Bronchial epithelial cell (primary cell): ENCODE data around the gene CDK18. TPM values are rescaled to one million over a fixed set of nuclear protein-coding genes. Genes with fewer than 3 reads are reported as not detected.
A peak's percentile ranks its signal among the peaks of the same experiment; 100 is the strongest.

Experiments
- DNase-seq: peaks from one replicate; pipeline ENCODE4 v3.0.0-alpha.2; 2010; ENCODE audit warnings: low read depth
- FAIRE-seq: peaks from 2 replicates; lab custom pipeline; 2011; peaks lifted over from hg19 to GRCh38; lab: Jason Lieb, UNC
- H3K27me3 ChIP-seq: 2 replicates; pipeline ENCODE4 v1.5.1; 2011; ENCODE audit warnings: low read length; ENCODE audit not compliant: control insufficient read depth, insufficient read depth
- H3K36me3 ChIP-seq: 2 replicates; pipeline ENCODE4 v1.5.1; 2011; ENCODE audit warnings: low read length; ENCODE audit not compliant: control insufficient read depth, insufficient read depth
- H3K4me3 ChIP-seq: 2 replicates; pipeline ENCODE4 v1.5.1; 2011; ENCODE audit warnings: mild to moderate bottlenecking, low read depth, low read length, control low read depth
- total RNA-seq: library from RNA; depleted of rRNA; stranded (reverse); fragments of >200 nt; gene quantifications from 2 replicates; pipeline ENCODE4 v1.2.1, GENCODE V29; 2014
- TF ChIP-seq, protein P1 (sequence below): IDR thresholded peaks from 2 replicates; pipeline ENCODE4 v1.5.1; 2011; ENCODE audit warnings: mild to moderate bottlenecking, moderate library complexity, low read length, control low read depth, inconsistent platforms; ENCODE audit not compliant: insufficient read depth, severe bottlenecking

Gene CDK18
- total RNA-seq, 1 donor from 2014 or later: 1.8 TPM

DNA sequence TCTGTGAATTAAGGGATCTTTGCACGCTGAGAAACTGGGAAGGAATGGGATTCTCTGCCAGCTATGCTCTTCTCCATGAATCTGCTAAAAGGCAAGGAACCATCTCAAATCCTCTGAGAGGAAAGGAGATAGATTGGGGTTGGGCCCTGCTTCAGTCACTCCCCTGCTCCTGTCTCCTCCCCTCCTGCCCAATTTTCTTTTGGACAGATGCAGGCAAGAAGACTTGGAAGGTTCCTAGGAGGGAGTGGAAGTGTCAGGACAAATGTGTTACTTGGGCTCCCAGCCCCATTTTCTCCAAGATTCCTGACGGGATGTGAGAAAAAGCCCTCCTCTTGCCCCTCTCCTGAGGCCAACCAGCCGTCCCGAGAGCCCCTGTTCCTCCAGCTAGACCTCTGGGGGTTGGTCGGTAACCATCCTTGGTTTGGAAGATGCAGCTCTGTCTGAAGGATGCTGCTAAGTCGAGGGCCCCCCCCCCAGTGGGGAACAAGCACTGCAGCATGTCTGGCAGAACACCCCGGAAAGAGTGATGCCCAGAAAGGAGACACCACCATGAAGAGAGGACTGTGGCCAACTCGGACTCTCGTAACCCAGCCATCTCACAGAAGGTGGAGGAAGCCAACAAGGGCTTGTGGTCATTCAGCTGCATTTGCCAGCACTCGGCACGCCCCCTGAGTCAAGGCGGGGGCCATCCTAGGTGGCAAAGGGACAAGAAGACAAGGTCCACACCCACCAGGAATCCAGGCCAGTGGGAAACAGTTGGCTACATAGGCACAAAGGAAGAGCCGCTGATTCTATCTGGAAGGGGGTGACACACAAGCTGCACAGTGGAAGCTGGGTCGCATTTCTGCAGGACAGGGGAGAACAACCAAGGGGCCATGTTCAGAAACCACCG, 43.7 kb downstream of the CDK18 start:
- FAIRE-seq: no peak
- TF ChIP-seq, protein P1, sequence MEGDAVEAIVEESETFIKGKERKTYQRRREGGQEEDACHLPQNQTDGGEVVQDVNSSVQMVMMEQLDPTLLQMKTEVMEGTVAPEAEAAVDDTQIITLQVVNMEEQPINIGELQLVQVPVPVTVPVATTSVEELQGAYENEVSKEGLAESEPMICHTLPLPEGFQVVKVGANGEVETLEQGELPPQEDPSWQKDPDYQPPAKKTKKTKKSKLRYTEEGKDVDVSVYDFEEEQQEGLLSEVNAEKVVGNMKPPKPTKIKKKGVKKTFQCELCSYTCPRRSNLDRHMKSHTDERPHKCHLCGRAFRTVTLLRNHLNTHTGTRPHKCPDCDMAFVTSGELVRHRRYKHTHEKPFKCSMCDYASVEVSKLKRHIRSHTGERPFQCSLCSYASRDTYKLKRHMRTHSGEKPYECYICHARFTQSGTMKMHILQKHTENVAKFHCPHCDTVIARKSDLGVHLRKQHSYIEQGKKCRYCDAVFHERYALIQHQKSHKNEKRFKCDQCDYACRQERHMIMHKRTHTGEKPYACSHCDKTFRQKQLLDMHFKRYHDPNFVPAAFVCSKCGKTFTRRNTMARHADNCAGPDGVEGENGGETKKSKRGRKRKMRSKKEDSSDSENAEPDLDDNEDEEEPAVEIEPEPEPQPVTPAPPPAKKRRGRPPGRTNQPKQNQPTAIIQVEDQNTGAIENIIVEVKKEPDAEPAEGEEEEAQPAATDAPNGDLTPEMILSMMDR: no peak
- no peaks in the 10 kb centered on the region for H3K27me3 ChIP-seq
- no peaks in the 10 kb centered on the region for H3K36me3 ChIP-seq
- H3K4me3 ChIP-seq: no peak overlapping the region
- no peak for DNase-seq

DNA sequence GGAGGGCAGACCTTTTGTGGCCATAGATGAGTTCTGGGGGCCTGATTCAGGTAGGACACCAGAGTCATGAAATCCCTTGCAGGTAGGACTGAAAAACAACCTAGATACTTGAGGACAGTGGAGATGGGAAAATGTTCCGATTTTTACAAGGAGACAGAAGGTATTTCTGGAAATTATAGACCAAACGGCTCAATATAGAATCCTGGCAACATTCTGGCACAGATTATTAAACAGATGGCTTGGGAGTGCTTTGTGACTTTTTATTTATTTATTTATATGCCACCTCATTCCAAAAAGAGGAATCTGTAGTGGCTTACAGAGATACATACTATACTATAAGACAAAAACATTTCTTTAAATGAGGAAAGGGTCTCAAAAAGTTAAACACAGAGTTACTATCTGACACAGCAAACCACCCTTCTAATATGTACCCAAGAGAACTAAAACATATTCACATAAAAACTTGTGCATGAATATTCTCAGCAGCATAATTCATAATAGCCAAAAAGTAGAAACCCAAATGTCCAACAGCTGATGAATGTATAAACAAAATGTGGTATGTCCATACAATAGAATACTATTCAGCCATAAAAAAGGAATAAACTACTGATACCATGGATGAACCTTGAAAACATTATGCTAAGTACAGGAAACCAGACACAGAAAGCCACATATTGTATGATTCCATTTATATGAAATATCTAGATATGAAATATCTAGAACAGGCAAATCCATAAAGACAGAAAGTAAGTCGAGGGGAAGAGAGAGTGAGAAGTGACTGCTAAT, 49.8 kb downstream of the CDK18 start:
- Histone ChIP-seq H3K36me3 (no peaks in the 10 kb centered on the region), H3K4me3 (no peak overlapping the region), H3K27me3 (no peaks in the 10 kb centered on the region)
- DNase-seq (no peak), FAIRE-seq (no peak)
- TF ChIP-seq, protein P1: no peak

DNA sequence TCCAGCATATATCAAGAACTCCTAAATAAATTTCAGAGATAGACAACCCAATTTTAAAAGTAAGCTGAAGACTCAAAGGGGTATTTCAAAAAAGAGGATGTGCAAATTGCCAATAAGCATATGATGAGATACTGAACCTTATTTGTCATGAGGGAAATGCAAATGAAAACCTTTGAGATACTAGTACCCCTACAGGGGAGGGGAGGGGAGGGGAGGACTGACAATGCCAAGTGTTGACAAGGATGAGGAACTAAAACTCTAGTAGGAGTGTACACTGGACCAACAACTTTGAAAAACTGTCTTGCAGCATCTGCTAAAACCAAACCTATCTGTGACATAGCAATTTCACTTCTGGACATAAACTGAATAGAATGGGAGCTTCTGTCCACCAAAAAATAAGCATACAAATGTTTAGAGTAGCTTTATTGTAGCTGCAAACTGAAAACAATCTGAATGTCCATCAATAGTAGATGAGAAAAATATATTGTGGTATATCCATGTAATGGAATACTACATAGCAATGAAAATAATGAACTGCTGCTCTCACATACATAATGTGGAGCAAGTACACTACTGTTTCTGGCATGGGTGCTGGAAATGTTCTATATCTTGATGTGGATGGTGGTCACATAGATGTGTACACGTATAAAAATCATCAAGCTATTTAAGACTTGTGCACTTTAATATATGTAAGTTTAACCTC, 57.2 kb downstream of the CDK18 start:
- DNase-seq (no peak), FAIRE-seq (no peak)
- TF ChIP-seq, protein P1: no peak

DNA sequence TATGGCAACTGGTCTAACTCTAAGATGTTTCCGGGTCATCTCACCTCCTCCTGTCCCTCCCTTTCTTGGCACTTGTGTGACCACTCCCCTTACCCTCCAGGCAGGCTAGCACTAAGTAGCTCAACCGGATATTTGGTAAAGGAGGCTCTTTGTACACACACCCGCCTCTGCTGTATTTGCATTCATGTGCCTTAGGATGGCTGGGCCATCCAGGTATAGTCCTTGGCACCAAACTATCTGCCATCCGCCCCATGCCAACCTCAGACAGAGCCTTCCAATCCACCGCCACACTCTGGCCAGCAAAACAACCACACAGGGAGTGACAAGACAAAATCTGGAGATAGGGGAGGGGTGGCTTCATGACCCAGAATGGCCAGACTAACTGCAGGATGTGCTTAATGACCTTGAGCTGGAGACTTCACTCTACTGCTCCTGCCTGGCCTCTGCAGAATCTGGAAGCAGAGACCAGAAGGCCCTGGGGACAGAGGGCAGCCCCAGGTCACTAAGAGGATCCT, 59.5 kb downstream of the CDK18 start:
- no peak for FAIRE-seq
- Histone ChIP-seq H3K36me3 (no peaks in the 10 kb centered on the region), H3K4me3 (no peak overlapping the region), H3K27me3 (peaks cover 20% of the 10 kb centered on the region)
- peak; percentile 36 for DNase-seq
- TF ChIP-seq, protein P1: no peak

More for the DNA sequence above, 57.2 kb downstream of the CDK18 start:
- Histone ChIP-seq H3K4me3 (no peak overlapping the region), H3K27me3 (peaks cover 2% of the 10 kb centered on the region), H3K36me3 (no peaks in the 10 kb centered on the region)

DNA sequence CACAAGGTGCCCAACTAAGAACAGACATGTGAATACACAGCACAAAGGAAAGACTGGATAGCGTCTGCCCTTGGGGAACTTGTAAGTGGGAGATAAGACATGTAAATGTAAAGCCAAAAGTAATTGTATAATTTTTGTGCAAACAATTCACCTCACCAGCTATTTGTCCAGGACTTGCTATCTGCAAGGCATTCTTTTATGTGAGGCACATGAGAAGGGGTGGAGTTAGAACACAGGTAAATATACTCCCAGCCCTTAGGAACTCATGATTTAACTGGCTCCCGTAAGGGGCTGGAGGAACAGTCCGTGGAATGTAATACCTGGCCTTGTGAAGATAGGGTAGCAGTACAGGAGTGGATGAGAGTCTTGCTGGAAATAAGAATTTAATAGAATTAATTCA, 61.3 kb downstream of the CDK18 start:
- Histone ChIP-seq H3K27me3 (peaks cover 34% of the 10 kb centered on the region), H3K4me3 (no peak overlapping the region), H3K36me3 (no peaks in the 10 kb centered on the region)
- FAIRE-seq: no peak
- DNase-seq: no peak
- TF ChIP-seq, protein P1: no peak
